SKM-1 (cell line): ENCODE measurements around the gene CHKB.

Source experiments
- DNase-seq: peaks from one replicate; lab custom pipeline; 2025; ENCODE audit not compliant: unreplicated experiment; lab: John Stamatoyannopoulos, UW

CHKB gene

DNA sequence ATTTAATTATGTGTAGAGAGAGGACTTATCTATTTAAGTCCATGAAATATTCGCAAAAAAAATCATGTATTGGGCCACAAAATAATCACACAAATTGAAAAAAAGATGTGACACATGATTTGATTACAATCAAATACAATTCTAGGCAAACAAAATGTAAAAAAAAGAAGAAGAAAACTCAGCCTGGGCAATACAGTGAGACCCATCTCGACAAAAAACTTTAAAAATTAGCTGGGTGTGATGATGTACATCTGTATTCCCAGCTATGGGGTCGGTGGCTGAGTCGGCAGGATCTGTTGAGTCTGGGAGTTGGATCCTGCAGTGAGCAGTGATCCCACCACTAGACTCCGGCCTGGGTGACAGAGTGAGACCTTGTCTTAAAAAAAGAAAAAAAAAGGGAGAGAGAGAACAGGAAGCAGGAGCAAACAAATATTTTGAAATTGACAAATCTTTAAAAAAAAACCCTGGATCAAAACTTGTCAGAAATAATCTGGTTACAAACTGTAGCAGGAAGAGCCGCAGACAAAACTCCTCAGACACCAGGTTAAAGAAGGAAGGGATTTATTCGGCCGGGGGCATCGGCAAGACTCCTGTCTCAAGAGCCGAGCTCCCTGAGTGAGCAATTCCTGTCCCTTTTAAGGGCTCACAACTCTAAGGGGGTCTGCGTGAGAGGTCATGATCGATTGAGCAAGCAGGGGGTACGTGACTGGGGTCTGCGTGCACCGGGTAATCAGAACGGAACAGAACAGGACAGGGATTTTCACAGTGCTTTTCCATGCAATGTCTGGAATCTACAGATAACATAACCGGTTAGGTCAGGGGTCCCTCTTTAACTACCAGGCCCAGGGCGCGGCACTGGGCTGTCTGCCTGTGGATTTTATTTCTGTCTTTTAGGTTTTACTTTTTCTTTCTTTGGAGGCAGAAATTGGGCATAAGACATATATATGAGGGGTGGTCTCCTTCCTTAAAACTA lies 49.5 kb downstream of the CHKB start:
- no peak for DNase-seq

DNA sequence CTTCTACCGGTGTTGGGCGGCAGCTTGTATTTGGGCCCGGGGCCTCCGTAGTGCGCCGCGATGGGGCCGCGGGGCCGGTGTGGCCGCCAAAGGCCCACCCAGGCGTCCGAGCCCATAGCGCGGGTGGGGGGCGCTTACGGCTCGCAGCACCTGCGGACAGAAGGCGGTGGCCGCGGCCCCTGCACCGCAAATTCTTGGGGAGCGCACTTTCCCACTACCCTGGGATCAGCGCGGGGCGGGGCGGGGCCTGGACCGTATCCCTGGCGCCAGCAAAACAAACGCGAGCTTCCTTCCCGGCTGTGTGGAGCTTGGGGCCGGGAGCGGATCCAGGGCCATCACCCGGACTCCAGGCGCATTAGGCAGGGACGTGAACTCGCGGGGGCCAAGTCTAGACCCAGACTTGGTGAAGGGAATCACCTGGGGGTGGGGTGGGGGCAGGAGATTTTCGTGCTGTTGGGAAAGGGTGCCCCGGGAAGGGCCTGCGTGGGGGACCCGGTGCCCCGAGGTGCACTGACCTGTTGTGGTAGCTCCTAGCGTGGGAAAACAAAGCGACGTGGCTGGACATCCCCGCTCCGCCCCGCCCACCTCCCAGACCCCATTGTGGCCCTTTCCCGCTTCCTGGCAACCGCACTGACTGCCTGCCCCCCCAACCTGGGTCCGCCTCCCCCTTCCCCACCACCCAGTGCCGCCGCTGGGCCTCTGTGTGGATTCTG lies 50.5 kb downstream of the CHKB start:
- DNase-seq, result no peak

- no peak for DNase-seq
Observed at GRCh38 chr22:50531546-50531961, 51.1 kb downstream of the CHKB start.

- DNase-seq, result no peak
Observed at GRCh38 chr22:50530877-50531545, 51.6 kb downstream of the CHKB start.

DNA sequence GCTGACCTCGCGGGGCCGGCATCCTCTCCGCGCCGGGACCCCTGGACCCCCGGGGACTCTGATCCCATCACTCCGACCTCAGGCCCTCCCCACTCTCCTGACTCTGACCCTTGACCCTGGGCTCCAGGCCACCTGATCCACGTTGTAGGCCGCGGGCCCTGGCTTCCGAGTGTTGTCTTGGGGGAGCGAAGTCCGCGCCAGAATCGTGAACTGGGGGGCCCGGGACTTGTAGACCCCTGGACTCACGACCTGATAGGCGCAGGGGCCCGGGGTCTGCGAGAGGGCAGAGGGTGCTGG lies 52.1 kb downstream of the CHKB start:
- no peak for DNase-seq

- DNase-seq, result peak; percentile 58
Observed at GRCh38 chr22:50529897-50530579, 52.6 kb downstream of the CHKB start, which contains the start of gene TYMP. Gene TYMP (minus strand): TSS chr22:50530012. CDS start chr22:50529709, 303 bp downstream.

- no peak for DNase-seq
Observed at GRCh38 chr22:50529416-50529896, 53.2 kb downstream of the CHKB start.
